ENCODE results near the gene THY1. TPM values are rescaled to one million over a fixed set of nuclear protein-coding genes. Genes with fewer than 3 reads are reported as not detected.

The THY1 gene
- total and polyA plus RNA-seq, 9 of the 15 experiments (the other 6 are each of a cell fraction or from before 2014, with no cell fraction given): 0.07 to 0.40 (median 0.16) TPM; not detected in 5

GRCh38 chr11:119470317-119471291, 47.6 kb upstream of the THY1 start (continued):
- no peak for TF ChIP-seq BCLAF1 (IDR thresholded peaks at IDR 0.05; ENCODE audit: borderline replicate concordance in 1 of 2, control insufficient read depth in 1 of 2, low read depth in 2 of 2, low read length in 1 of 2)
- TF ChIP-seq RAD21 (CRISPR knock-in tag; conservative IDR thresholded peaks at IDR 0.05 in 1 of 2, IDR thresholded peaks at IDR 0.05 in 1 of 2): no peak
- no peak for TF ChIP-seq GATAD2A (IDR thresholded peaks at IDR 0.05)
- no peak for TF ChIP-seq L3MBTL2 (IDR thresholded peaks at IDR 0.05)
- TF ChIP-seq SRSF7 (optimal IDR thresholded peaks at IDR 0.05; ENCODE audit: low read depth, low read length): no peak
- TF ChIP-seq NCOA1 (IDR thresholded peaks at IDR 0.05; ENCODE audit: low read depth): no peak
- TF ChIP-seq YY1 (IDR thresholded peaks at IDR 0.05; ENCODE audit: borderline replicate concordance in 1 of 3, control insufficient read depth in 1 of 3, extremely low read depth in 1 of 3, insufficient read depth in 3 of 3, insufficient read length in 1 of 3, insufficient replicate concordance in 2 of 3, low read depth in 1 of 3, low read length in 2 of 3): no peak
- no peak for TF ChIP-seq GMEB1 (CRISPR knock-in tag; IDR thresholded peaks at IDR 0.05)
- TF ChIP-seq PML (IDR thresholded peaks at IDR 0.05; ENCODE audit: low read length): no peak
- TF ChIP-seq ELK3 (CRISPR knock-in tag; IDR thresholded peaks at IDR 0.05): no peak
